ENCODE results near the gene ATG101.

The ATG101 gene

DNA sequence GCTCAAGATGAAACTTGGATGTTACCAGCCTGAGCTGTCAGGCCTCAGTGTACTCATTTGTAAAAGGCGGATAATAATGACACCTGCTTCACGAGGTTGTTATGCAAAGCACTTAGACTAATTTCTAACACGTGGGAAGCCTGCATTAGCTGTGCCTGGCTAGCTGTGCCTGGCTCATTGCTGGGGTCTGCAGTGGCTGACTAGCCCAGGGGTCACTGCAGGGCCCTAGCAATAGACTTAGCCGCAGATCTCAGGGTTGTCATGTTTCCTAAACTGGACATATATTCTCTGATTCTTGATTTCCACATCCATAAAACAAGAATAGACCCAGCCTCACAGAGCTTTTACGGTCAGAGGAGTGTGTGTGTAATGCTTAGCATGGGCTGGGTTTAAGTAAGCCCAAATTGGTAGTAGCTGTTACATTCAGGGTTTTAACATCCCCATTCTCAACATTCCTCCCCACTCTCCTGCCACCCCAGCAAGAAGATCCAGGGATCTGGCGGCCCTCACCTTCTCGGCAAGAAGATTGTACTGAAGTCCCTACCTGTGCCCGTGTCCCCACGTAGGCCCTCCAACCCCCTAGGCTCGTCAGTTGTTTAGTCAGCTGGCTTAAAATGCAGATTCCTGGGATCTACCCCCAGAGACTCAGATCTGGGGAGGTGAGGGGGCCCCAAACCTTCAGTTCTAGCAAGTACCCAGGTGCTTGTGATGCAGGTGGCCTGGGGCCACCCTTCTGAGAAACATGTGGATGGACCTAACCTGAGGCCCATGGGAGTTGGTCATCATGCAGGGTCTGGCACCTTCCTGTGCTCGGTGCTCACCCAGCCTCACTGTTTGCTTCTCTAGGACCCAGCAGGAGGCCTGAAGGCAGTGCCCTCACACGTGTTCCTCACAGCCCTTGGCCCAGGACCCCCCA, 9.9 kb upstream of the ATG101 start:
- TF ChIP-seq, protein P1, sequence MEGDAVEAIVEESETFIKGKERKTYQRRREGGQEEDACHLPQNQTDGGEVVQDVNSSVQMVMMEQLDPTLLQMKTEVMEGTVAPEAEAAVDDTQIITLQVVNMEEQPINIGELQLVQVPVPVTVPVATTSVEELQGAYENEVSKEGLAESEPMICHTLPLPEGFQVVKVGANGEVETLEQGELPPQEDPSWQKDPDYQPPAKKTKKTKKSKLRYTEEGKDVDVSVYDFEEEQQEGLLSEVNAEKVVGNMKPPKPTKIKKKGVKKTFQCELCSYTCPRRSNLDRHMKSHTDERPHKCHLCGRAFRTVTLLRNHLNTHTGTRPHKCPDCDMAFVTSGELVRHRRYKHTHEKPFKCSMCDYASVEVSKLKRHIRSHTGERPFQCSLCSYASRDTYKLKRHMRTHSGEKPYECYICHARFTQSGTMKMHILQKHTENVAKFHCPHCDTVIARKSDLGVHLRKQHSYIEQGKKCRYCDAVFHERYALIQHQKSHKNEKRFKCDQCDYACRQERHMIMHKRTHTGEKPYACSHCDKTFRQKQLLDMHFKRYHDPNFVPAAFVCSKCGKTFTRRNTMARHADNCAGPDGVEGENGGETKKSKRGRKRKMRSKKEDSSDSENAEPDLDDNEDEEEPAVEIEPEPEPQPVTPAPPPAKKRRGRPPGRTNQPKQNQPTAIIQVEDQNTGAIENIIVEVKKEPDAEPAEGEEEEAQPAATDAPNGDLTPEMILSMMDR (IDR thresholded peaks at IDR 0.05; ENCODE audit: insufficient read depth, low read depth, low read length, missing control alignments) = no peak
- H3K4me3 ChIP-seq (ENCODE audit: low read length) = no peak overlapping the region
- no peak for DNase-seq (ENCODE audit: low read depth)

DNA sequence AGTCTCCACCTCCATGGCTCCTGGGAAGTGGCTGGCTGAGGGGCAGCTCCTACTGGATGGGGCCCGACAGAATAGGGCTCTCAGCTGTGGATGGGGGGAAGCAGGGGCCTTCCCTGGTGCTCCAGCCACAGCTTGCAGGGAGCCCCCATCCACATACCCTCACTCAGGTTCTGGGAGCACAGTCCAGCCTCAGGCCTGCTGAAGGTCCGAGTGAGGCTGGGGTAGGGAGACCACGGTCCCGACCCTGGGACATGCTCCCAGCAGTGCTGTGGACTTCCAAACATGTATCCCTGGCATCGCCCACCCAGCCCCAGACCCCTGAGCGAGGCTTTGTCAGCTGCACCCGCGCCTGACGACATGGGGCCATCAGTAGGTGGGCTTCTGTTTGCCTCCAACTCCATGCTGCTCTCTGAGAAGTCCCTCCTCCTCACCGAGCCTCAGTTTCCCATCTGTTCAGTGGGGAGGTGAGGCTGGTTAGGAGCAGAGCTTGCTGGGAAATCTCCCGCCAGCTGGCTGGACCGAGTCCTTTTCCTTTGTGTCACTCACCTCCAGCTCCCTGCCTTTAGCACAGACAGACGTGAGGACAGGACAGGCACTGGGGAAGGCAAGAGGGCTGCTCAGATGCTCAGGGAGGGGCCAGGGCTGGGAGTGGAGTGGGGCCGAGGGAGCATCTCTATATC, 9.1 kb upstream of the ATG101 start:
- no peak overlapping the region for H3K4me3 ChIP-seq (ENCODE audit: low read length)
- DNase-seq (ENCODE audit: low read depth) = no peak
- TF ChIP-seq, protein P1 (IDR thresholded peaks at IDR 0.05; ENCODE audit: insufficient read depth, low read depth, low read length, missing control alignments) = no peak

DNA sequence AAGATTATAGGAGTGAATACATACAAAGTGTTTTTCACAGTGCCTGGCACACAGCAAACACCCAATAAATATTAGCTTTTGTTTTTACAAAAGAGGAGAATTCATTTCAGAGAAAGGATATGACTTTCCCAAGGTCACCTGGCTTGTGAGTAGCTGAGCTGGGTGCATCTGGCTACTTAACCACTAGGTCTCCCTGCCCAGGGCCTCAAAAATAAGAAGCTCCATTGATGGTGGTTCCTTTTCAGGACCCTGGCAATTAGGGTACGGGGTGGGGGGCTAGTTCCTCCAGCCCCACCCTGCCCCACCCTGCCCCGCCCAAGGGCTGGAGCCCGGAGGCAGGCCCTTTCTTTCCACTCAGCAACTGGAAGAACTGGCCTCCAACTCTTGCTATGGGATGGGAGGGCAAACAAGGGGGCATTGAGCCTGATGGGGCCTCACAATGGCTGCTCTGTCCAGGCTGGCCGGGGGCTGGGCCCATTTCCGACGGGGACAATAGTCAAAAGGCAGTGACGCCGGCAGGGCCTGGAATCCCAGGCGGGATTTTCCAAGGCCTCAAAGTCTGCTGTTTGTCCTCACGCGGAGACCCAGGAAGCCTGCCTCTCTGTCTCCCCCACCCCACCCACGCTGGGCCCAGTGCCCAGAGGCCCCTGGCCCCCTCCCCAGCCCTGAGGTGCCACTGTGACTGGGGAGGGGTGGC, 8.2 kb upstream of the ATG101 start:
- TF ChIP-seq, protein P1 (IDR thresholded peaks at IDR 0.05; ENCODE audit: insufficient read depth, low read depth, low read length, missing control alignments) = no peak
- no peak for DNase-seq (ENCODE audit: low read depth)
- no peak overlapping the region for H3K4me3 ChIP-seq (ENCODE audit: low read length)

DNA sequence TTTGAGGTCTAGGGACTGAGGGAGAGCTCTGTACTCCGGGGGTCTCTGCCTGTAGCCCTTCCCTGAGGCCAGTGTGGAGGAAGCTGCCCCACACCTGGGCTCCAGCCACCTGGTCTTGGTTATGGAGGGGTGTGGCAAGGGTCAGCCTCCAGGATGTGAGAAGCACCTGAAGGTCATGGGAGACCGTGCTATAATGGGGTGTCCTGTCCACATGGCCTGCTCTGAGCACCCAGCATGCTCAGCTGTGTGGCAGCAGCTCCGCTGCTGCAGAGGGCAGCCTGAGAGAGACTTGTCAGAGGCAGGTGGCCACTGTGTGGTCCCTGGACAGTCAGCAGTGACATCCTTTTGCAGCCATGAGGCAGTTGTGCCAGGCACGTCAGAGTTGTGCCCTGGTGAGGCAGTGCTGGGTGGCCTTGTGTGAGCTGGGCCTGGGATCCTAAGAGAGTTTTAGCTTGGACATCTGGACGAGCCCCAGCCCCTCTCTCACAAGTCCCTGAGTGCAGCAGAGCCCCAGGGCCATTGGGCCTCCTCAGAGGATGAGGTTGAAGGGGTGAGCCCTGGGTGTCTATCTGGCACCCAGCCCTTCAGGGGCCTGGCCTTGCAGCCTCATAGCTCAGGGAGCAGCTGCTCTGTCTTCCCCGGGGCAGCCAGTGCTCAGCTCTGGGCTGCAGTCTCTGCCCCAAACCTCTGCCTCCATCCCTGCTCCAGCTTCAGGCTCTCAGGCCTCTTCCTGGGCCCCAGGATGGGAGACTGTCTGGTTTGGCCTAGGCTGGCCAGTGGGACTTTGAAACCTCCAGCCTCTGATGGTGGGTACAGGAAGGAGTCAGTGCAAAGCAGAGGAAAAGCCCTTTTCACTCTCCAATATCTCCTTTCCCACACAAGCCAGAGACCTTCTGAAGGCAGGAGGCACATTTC, 7.4 kb upstream of the ATG101 start:
- no peak for DNase-seq (ENCODE audit: low read depth)
- TF ChIP-seq, protein P1 (IDR thresholded peaks at IDR 0.05; ENCODE audit: insufficient read depth, low read depth, low read length, missing control alignments) = no peak
- no peak overlapping the region for H3K4me3 ChIP-seq (ENCODE audit: low read length)

DNA sequence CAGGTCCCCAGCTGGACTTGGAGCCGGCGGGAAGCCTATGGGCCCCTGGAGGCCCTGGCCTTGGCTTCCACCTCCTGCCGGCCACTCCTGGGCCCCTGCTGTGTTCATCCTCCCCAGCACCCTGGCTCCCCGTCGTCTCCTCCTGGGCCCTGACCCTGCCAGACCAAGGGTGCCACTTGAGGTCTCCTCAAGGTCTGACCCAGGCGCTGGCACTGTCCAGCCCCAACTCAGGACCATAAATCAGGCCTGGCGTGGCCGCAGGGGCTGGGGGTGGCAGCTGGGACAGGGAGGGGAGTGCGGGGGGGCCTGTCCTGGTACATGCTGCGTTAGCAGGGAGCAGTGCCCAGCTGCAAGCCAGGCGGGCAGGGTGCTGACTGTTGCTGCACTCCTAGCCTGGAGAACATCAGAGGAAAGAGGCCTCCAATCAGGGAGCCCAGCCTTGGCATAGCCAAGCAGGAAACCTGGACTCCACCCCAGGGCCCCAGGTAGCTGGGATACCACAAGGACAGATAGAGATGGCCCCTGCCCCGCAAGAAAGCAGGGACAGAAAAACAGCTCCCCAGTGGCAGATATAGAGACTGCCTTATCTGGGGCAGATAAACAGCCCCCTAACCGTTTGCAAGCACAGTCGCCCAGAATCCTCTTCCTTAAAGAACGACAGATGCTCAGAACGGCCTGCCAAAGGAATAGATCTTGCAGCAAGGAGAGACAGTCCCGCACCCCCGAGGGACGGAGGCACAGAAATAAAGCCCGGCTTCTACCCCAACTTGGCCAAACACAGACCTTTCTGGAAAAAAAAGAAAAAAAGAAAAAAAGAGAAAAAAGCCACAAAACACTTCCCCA, 6.5 kb upstream of the ATG101 start:
- DNase-seq (ENCODE audit: low read depth) = no peak
- no peak overlapping the region for H3K4me3 ChIP-seq (ENCODE audit: low read length)
- TF ChIP-seq, protein P1 (IDR thresholded peaks at IDR 0.05; ENCODE audit: insufficient read depth, low read depth, low read length, missing control alignments) = no peak
